SK-N-MC (cell line): Measurements from ENCODE around the gene PLXNA4.

Source experiments
- EZH2 ChIP-seq: fragments of 200-600 bp; sonication (generic); IDR thresholded peaks from one replicate; pipeline ENCODE4 v1.6.1; 2017; ENCODE audit warnings: antibody characterized with exemption
- FOXP2 ChIP-seq: optimal IDR thresholded peaks from 2 replicates; pipeline ENCODE3; 2011; ENCODE audit warnings: mild to moderate bottlenecking, moderate library complexity; ENCODE audit not compliant: insufficient read depth; ENCODE audit errors: extremely low read length, control extremely low read depth
- POLR2AphosphoS5 ChIP-seq: IDR thresholded peaks from 2 replicates; pipeline ENCODE4 v1.6.1; 2012; ENCODE audit warnings: mild to moderate bottlenecking, low read depth, low read length, borderline replicate concordance

GRCh38 chr7:132371948-132372347 is 204.3 kb downstream of the PLXNA4 start:
- TF ChIP-seq POLR2AphosphoS5: no peak
- no peak for TF ChIP-seq EZH2
- no peak for TF ChIP-seq FOXP2
